ENCODE results near the gene SH3TC1.

Gene SH3TC1

DNA sequence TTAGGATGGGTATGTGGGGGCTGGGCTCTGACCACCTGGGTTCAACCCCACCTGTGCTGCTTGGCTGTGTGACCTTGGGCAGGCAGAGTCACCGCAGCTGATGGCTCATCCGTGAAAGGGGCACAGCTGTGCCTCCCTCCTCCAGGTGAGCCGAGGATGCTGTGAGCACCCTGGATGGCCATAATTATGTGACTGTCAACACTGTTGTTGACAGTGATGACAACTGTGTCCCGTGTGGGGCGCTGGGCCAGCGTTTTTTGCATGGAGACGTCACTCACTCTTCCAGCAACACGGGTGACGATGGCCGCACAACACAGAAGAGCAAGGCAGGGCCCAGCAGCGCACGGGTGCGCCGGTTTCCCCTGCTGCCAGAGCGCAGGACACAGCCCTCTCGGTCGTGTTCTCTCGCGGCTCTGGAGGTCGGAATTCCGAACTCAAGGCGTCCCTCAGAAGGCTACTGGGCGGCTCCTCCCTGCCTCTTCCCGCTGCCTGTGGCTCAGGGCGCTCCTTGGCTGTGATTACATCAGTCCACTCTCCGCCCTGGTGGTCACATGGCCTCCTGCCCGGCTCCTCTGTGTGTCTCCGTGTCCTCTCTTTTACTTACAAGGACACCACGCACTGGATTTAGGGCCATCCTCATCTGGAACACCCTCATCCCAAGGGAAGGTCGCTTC lies 1.3 kb downstream of the SH3TC1 start:
- DNase-seq (ENCODE audit: low spot score), result peak; percentile 77

DNA sequence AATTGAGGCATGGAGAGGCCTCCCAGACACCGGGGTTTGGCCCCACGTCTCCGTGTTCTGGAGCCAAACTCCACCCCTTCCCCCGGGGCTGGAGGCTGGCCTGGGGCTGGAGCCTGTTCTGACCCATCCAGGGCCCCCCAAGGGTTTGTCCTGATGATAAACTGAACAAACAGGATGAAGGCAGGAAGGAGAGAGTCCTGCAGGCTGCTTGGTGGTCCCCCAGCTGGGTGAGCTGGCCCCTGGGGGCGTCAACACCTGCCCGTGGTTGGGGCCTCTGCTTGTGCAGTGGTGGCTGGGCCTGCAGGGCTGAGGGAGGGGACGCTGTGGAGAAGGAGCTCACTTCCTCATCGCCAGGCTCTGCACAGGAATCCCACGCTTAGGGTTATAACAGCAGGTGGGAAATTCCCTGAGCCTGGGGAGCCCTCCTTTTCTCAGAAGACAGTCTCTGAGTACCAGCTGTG lies 2.3 kb downstream of the SH3TC1 start:
- DNase-seq (ENCODE audit: low spot score), result no peak

DNA sequence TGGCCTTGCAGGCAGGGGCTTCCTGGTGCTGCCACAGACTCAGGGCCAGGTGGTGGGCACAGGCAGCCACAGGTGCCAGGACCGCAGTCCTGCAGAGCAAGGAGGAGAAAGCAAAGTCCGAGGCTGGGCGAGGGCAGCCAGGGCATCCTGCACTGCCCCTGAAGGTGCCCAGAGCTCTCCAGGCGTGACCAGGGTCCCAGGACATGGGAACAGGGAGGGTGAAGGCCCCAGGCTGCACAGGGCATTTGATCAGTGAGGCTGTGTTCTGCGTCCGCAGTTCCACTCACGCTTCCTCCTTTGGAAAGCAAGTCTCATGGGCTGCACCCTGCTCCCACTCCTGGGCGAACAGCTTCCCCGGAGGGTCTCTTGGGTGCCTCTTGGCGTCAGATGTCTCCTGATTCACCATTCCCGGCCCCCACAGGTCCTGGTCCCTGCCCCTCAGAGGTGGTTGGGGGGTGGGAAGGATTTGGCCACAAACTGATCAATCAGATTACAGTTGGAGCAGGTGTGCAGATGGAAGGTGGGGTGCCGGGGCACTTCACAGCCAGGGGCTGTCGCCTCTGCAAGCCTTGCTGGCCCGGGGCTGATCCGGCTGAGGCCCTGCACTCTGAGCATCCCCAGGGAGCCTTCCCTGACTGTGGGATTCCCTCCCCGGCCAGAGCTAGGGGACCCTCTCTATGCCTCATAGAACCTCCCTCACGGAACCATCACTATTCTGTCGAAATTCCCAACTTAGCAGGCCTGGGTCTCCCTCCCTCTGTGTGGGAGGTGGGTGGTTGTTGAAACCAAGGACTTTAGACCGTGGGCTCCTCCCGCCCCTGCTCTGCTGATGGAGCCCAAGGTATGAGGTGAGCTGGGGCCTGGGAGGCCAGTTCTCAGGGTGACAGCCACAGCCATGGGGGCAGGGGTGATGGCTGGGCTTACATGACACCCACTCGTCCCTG lies 3.3 kb downstream of the SH3TC1 start:
- no peak for DNase-seq (ENCODE audit: low spot score)

DNA sequence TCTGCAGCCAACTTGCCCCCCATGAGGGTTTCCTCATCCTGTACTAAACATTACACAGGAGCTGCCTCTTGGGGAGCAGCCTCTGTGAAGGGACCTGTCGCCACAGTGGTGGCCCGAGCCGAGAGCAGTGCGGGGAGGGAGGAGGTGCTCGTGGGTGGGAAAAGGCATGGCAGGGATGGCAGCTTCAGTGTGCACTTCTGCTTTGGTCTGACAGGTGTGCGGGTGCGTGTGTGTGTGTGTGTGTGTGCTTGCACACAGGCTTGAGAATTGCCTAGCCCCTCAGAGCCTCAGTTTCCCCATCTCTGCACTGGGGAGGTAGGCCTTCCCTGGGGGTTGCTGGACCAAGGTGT lies 3.9 kb downstream of the SH3TC1 start:
- DNase-seq (ENCODE audit: low spot score), result no peak

DNA sequence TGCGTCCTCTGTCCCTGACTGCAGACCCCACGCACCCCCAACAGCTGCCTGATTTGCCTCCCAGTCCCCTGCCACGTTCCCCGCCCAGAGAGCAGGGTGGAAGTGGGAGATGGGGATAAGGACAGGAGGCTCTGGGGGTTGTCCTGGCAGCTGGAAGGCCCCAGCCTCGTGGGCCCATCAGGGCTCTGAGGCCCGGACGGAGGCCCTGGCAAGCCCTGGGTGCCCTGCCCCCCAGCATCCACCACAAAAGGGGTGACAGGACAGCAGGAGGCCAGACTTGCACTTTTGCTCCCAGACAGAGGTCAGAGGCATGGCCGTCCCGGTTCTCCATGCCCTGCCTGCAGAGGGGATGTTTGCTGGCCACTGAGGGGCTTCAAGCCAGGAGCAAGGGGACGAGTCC lies 4.7 kb downstream of the SH3TC1 start:
- no peak for DNase-seq (ENCODE audit: low spot score)

DNA sequence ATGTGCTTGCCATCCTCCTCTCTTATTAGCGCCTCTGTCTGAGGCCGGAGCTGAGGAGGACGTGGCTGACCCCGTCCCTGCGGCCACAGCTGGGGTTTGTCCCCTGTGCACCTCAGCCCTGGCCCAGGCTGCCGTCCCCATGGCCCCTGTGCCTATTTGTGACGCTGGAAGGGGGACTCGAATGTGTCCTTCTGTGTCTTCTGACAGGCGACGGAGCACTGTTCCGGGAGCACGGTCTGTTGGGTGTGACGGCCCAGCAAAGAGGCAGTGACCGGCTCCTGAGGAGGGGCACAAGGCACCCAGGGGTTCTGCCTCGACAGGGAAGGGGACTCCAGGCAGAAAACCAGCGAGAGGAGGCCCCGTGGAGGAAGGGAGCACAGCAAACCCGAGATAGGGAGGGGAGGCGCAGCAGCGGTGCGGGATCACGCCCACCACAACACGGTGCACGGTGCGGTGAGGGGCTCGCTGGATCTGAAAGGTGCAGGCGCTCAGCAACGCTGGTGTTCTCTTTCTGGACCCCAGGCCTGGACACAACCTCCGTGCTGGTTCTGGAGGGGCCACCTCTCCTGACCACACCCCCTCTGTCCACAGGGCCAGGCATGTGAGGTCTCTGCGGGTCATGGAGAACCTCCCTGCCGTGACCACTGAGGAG lies 5.6 kb downstream of the SH3TC1 start:
- DNase-seq (ENCODE audit: low spot score), result no peak

DNA sequence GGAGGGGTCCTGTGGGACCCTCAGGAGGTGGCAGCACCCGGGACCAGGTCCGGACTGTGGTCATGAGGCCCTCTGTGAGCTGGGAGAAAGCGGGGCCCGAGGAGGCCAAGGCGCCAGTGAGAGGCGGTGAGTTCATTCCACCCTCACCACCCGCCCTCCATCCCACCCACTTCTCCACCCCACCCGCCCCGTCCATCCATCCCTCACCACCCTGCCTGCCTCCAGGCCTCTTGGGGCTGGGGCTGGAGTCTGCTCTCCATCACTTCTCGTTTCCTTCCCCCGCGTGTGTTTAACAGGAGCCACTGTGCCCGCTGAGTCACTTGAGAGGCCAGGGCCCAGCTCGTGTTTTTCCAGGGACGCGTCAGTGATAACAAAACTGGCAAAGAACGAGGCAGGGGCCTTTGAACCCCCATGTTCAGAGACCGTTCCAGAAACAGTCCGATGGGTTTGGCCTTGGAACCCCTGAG lies 6.2 kb downstream of the SH3TC1 start:
- DNase-seq (ENCODE audit: low spot score), result peak; percentile 44

DNA sequence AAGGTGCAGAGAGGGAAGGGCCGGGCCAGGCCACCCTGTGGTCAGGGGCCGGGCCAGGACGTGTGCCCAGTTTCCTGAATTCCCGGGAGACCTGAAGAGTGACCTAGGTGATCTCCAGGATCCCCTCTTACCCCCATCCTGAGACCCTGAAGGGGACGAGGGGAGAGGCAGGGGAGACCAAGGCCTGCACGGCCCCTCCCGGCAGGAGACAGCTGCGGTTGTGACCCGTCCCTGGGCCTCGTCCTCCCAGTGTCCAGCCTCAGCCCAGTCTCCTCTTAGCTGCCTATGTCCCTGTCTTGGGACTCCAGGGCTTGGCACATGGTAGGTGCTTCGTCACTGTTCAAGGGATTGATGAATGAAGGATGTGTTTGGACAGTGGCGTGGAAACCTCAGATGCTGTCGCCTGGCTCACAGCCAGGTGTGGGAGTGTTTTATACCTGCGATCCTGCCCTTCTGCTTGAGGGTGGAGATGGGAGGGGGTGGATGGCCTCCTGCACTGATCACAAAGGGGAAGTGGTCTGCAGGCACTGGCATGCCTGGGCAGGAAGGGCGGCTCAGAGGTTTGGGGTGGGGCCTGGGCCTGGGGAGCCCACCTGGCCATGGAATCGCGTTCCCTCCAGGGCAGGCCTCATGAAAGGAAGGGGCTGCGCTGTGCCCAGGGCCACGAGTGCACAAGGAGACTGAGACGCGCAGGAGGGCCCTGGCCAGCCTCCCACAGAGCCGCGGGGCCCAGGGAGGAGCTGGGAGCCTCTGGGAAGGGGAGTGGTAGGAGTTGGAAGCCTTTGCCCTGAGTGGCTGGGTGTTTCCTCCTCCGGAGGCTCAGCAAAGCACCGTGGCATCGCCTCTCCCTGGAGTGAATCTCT lies 6.9 kb downstream of the SH3TC1 start:
- no peak for DNase-seq (ENCODE audit: low spot score)

DNA sequence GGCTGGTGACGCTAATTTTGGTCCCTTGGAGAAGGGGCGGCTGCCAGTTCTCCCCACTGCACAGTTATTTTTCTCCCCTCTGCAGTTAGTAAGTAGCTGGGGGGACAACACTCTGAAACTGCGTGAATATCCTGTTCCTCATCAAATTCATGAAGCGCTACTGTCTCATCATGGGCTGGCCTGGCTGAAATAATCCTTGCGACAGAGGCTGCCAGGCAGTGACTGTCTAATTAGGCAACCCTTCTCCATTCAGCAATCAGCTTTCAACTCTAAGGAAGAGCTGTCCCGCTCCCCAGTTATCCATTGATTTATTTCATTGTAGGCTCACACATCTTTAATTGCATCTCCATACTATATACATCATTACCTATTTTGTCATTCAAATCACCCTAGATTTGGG lies 8.2 kb downstream of the SH3TC1 start:
- no peak for DNase-seq (ENCODE audit: low spot score)

DNA sequence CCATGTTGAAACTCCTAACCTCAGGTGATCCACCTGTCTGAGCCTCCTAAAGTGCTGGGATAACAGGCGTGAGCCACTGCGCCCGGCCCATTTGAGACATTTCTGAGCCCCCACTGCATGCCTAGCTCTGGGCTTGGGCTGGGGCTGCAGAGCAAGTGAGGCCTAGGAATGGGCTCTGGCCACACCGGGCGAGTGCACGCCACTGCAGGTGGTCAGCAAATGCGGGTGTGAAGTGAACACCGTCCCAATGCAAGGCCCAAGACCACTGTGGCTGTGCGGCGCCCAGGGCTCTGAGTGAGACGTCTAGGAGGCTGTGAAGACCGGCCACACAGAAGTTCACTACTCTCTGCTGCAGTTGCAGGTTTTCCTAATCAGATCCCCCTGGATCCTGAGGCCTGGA lies 9.5 kb downstream of the SH3TC1 start:
- DNase-seq (ENCODE audit: low spot score), result no peak

DNA sequence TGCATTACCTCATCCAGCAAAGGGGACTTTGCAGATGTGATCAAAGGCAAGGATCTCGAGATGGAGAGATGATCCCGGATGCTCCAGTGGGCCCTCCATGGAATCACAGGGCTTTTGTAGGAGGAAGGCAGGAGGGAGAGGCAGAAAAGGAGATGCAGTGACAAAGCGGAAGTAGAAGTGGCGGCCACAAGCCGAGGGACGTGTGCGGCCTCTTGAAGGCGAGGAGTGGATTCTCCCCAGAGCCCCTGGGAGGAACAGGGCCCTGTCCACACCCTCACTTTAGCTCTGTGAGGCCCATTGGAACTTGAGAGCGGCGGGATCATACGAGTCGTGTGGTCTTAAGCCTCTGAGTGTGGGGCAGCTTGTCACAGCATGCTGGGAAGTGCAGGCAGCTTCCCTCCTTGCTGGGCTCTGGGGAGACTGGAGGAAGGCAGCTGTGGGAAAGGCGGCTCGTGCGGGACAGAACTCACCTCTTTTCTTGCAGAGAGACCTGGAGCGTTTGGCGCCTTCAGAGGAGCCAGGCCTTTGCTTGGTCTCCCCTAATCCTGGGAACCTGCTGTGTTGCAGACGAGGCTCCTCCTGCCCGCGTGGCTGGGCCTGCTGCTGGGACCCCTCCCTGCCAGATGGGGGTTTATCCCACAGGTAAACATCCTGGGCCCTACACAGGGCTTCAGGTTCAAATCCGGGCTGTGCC lies 10.2 kb downstream of the SH3TC1 start:
- DNase-seq (ENCODE audit: low spot score), result no peak

DNA sequence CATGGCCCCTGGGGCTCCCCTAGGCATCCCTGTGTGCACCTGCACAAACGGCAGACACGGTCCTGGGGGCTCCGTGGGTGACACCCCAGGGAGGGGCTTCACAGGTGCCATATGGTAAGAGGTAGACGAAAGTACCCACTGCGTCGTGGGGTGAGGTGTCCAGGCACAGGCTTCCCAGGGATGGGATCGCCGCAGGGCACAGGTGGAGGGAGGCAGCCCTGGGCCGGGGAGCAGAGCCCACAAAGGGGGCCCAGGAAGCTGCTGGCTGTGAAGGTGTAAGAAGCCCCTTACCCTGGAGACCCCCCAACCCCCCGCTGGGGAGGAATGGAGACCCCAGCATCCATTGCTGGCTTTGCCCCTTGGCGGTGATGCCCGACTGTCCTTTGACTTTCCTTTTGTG lies 10.9 kb downstream of the SH3TC1 start:
- no peak for DNase-seq (ENCODE audit: low spot score)

DNA sequence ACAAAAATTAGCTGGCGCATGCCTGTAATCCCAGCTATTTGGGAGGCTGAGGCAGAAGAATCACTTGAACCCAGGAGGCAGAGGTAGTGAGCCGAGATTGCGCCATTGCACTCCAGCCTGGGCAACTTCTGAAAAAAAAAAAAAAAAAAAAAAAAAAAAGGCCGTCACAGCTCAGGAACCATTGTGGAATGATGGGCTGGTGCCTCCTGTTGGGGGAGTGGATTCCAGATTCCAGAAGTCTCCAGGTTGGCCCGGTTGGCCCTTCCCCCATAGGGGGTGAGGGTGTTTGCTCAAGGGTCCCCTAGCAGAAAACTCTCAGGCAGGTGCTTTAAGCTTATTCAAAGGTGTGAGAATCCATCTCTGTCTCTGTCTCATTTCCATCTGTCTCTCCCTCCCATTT lies 11.5 kb downstream of the SH3TC1 start:
- DNase-seq (ENCODE audit: low spot score), result no peak

DNA sequence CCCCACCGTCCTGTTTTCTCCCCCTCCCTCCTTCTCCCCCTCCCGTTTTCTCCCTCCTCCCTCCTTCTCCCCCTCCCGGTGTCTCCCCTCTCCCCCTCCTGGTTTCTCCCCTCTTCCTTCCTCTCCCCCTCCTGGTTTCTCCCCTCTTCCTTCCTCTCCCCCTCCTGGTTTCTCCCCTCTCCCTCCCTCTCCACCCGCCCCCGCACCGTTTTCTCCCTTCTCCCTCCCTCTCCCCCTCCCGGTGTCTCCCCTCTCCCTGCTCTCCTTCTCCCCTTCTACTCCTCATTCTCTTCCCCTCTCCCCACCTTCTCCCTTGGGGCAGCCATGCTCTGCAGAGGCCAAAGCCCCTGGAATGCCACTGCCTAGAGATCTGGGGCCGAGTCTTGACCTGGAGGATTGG lies 12.2 kb downstream of the SH3TC1 start:
- DNase-seq (ENCODE audit: low spot score), result no peak

DNA sequence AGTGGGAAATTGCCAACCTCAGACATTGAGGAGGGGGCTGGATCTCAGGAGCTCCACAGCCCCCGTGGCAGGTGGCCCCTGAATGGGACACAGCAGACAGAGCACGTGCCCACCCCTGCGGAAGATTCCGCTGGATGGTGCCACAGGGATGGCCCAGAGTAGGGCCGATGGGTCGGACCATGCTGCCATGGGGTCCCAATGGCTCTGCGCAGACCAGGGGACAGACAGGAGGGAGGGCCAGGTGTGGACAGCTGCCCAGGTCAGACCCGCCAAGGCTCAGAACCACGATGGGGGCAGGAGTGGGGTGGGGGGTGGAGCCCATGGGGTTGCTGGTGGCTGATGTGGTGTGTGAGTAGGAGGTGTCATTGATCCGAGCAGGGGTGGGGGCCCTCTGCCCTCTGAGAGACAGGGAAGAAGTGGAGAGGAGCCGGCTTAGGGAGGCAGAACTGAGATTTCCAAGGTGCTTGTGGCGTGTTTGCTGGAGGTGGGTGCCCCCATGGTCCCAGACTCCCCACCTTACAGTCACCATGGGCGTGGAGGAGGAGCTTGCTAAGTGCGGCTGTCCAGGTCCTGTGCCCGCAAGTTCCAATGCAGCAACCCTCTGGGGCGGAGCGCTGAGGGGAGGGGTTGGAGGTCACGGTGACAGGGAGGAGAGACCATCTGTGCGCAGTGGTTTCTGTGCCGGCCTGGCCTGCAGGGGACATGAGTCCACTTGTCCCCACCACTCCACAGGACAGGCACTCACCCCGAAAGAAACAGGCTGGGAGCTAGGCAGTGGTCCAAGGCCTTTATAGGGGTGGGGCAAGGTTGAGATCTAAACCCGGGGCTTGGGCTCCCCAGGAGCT lies 12.9 kb downstream of the SH3TC1 start:
- no peak for DNase-seq (ENCODE audit: low spot score)

DNA sequence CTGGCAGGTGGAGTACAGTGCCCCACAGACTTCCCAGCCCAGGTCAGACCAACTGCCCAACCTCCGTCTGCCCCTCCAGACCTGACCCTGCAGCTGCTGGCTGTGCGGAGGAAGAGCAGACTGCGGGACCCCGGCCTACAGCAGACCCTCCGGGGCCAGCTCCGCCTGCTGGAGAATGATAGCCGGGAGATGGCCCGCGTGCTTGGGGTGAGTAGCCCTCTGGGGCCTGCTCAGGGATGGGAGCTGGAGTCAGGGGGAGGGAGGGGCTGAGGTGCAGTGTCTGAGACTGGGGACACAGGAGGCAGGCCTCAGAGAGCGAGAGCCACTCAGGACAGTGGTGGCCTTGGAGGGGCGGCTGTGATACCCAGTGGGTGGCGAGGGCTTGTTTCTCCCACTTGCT lies 13.5 kb downstream of the SH3TC1 start:
- no peak for DNase-seq (ENCODE audit: low spot score)

DNA sequence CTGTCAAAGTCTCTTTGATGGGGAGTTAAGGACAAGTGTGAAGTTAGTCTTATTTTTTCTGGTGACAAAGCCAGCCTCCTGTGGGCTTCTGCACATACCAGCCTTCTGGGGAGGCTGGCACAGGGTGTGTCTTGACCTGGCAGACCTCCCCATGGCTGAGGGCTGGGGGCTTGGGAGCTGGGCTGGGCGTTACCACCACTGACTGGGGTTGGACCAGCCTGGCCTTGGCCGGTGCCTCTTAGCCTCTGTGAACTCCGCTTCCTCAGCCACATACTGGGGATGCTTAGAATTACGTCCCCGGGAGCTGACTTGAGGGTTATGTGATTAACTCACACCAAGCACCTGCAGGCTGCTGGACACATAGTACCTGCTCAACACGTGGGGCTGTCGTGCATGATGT lies 14.0 kb downstream of the SH3TC1 start:
- no peak for DNase-seq (ENCODE audit: low spot score)

DNA sequence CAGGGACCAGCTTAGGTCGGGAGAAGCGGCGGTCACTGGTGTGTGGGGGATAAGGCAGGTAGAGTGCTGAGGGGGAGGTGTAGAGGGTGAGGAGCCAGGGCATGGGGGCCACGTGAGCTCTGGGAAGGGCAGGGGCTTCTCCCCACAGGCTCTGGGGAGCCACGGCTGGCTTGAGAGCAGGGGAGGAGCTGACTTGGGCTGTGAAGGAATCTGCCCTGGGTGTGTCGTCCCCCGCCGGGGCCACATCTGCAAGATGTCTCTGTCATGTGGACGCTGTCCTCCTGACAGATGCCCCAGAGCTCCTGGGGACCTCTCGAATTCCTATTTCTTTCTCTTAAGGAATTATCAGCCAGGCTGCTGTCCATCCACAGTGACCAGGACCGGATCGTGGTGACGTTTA lies 15.0 kb downstream of the SH3TC1 start:
- no peak for DNase-seq (ENCODE audit: low spot score)

DNA sequence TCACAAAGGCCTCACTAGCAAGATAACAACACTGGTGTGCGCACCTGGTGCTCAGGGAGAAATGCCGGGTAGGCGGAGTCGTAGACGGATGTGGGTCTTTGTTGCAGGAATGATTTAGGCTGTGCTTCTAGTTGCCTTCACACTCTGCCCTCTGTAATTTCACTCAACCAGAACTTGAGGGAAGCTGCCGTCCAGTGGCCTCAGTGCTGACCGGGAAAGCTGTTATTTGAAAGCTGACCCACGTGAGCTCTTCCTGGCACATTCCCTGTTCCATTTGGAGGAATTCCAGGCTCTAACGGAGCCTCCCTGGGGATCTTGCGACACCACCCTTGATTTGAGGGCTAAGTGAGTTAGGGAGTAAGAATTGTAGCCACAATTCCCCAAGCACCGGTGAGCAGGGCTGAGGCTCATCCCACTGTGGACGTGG lies 15.9 kb downstream of the SH3TC1 start:
- peak; percentile 90 for DNase-seq (ENCODE audit: low spot score)
